Measurements from ENCODE around the gene PGF.

GRCh38 chr14:74902941-74903705 is 52.3 kb downstream of the PGF start:
- TF ChIP-seq, protein P1, sequence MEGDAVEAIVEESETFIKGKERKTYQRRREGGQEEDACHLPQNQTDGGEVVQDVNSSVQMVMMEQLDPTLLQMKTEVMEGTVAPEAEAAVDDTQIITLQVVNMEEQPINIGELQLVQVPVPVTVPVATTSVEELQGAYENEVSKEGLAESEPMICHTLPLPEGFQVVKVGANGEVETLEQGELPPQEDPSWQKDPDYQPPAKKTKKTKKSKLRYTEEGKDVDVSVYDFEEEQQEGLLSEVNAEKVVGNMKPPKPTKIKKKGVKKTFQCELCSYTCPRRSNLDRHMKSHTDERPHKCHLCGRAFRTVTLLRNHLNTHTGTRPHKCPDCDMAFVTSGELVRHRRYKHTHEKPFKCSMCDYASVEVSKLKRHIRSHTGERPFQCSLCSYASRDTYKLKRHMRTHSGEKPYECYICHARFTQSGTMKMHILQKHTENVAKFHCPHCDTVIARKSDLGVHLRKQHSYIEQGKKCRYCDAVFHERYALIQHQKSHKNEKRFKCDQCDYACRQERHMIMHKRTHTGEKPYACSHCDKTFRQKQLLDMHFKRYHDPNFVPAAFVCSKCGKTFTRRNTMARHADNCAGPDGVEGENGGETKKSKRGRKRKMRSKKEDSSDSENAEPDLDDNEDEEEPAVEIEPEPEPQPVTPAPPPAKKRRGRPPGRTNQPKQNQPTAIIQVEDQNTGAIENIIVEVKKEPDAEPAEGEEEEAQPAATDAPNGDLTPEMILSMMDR (IDR thresholded peaks at IDR 0.05), result no peak
- TF ChIP-seq POLR2A (IDR thresholded peaks at IDR 0.05), result no peak
